GM12878 (cell line): ENCODE results near the gene RNF130. TPM values are rescaled to one million over a fixed set of nuclear protein-coding genes. Genes with fewer than 3 reads are reported as not detected.

Experiments used
- ETV6 ChIP-seq, 2 experiments: fragments of 450-650 bp in 1 of 2; IDR thresholded peaks in 1 of 2; conservative IDR thresholded peaks in 1 of 2; 2 replicates each; pipeline ENCODE4 v1.6.1; 2014; ENCODE audit warnings: antibody characterized with exemption in 1 of 2, borderline replicate concordance in 1 of 2, low read depth in 1 of 2, mild to moderate bottlenecking in 1 of 2, moderate library complexity in 1 of 2
- IKZF2 ChIP-seq, 2 experiments: fragments of 450-650 bp; IDR thresholded peaks; 2 replicates each; pipeline ENCODE4 v1.6.1; 2017; ENCODE audit warnings: mild to moderate bottlenecking in 2 of 2, moderate library complexity in 2 of 2
- RFX5 ChIP-seq: IDR thresholded peaks from 2 replicates; pipeline ENCODE4 v1.6.1; 2011; ENCODE audit warnings: low read depth, low read length, improper control_type of control experiment
- SIN3A ChIP-seq: IDR thresholded peaks from 2 replicates; pipeline ENCODE4 v1.6.1; 2012; ENCODE audit warnings: low read depth, low read length, improper control_type of control experiment
- SUPT20H ChIP-seq: IDR thresholded peaks from 2 replicates; pipeline ENCODE4 v1.6.1; 2011; ENCODE audit warnings: low read depth, mild to moderate bottlenecking, low read length, moderate library complexity, borderline replicate concordance; ENCODE audit not compliant: control insufficient read depth
- ZSCAN29 ChIP-seq: fragments of 450-650 bp; IDR thresholded peaks from 2 replicates; pipeline ENCODE4 v1.6.1; 2017; ENCODE audit warnings: mild to moderate bottlenecking, moderate library complexity
- polyA plus RNA-seq, 11 experiments: library from polyadenylated mRNA; depleted of rRNA in 4 of 11; unstranded in 6 of 11; stranded (reverse) in 5 of 11; fragments of >200 nt; fragmentation: Nextera tagmentation in 4 of 11; fragmentation: Illumina TruSeq in 1 of 11; extraction: Ambion mirVana in 4 of 11; extraction: Trizol in 1 of 11; gene quantifications; 1 replicate in 1 of 11; 2 replicates in 10 of 11; pipeline versions ENCODE4 v1.2.1 to v1.2.3, GENCODE V29; 2011 to 2016; ENCODE audit warnings: inconsistent platforms in 2 of 11, missing spikeins in 2 of 11, low read depth in 1 of 11
- total RNA-seq, 4 experiments: library from RNA; depleted of rRNA in 3 of 4; stranded (reverse); fragments of >200 nt in 3 of 4; fragmentation: Illumina TruSeq in 1 of 4; extraction: Trizol in 1 of 4; gene quantifications; 2 replicates each; pipeline versions ENCODE4 v1.2.1 to v1.2.3, GENCODE V29; 2013 to 2021
- TF ChIP-seq, protein P1 (sequence below): fragments of 150-350 bp; IDR thresholded peaks from 2 replicates; pipeline ENCODE4 v1.6.1; 2014; ENCODE audit warnings: mild to moderate bottlenecking, low read depth, low read length
- TF ChIP-seq, protein P2 (sequence below): IDR thresholded peaks from 2 replicates; pipeline ENCODE4 v1.6.1; 2011; ENCODE audit warnings: borderline replicate concordance, low read depth, mild to moderate bottlenecking, moderate library complexity, low read length; ENCODE audit not compliant: insufficient read depth, poor library complexity, severe bottlenecking
- TF ChIP-seq, protein P3 (sequence below): IDR thresholded peaks from 2 replicates; pipeline ENCODE4 v1.6.1; 2011; ENCODE audit warnings: borderline replicate concordance, low read depth, mild to moderate bottlenecking, moderate library complexity, mixed read lengths, low read length; ENCODE audit not compliant: insufficient read depth; ENCODE audit errors: extremely low read length
- TF ChIP-seq, protein P4 (sequence below): fragments of 450-650 bp; IDR thresholded peaks from 2 replicates; pipeline ENCODE4 v1.6.1; 2016; ENCODE audit warnings: mild to moderate bottlenecking, moderate library complexity, borderline replicate concordance
- TF ChIP-seq, protein P5 (sequence below): IDR thresholded peaks from 2 replicates; pipeline ENCODE4 v1.6.1; 2012; ENCODE audit warnings: low read depth, low read length, improper control_type of control experiment
- TF ChIP-seq, protein P6 (sequence below), 3 experiments: IDR thresholded peaks in 2 of 3; conservative IDR thresholded peaks in 1 of 3; 2 replicates each; pipeline ENCODE4 v1.5.1; 2011; ENCODE audit warnings: low read depth in 3 of 3, low read length in 3 of 3, mild to moderate bottlenecking in 3 of 3, control low read depth in 2 of 3, moderate library complexity in 2 of 3, inconsistent platforms in 1 of 3, mixed read lengths in 1 of 3; ENCODE audit not compliant: control insufficient read depth in 2 of 3, insufficient read depth in 1 of 3; ENCODE audit errors: extremely low read depth in 1 of 3

RNF130 gene
- total and polyA plus RNA-seq, 10 of the 15 experiments (the other 5 are each of a cell fraction or from before 2014, with no cell fraction given), result 0.04 to 0.36 (median 0.11) TPM; not detected in 1

DNA sequence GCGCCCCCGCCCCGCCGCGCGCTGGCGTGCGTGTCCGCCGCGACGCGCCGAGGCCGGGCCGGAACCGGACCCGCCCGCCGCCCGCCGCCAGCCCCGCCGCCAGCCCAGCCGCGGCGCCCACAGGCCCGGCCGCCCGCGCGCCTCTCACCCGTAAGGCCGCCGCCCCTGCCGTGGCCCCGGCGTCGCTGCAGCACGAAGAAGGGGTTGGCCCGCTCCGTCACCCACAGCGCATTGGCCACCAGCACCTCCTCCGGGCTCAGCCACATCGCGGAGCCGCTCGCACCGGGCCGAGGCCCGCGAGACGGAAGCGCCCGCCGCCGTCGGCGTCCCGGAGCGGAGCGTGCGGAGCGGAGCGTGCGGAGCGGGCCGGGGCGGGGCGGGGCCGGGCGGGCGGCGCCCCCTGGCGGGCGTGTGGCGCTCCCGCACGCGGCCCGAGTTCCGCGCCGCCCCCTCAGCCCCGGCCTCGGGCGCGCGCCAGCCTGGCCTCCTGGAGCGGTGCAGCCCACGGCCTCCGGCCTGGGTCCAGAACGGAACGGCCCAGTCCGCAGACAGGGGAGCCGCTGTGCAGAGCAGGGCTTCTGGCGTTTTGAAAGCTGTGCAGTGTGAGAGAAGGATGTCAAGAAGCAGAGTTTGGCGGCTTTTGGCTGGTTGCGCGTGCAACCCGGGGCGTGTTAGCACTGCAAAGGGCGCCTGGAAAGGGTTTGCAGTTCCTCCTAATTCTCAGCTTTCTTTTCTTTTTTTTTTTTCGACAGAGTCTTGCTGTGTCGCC, 163.8 kb downstream of the RNF130 start, which contains the start of gene TBC1D9B (continued):
- TF ChIP-seq, protein P1, sequence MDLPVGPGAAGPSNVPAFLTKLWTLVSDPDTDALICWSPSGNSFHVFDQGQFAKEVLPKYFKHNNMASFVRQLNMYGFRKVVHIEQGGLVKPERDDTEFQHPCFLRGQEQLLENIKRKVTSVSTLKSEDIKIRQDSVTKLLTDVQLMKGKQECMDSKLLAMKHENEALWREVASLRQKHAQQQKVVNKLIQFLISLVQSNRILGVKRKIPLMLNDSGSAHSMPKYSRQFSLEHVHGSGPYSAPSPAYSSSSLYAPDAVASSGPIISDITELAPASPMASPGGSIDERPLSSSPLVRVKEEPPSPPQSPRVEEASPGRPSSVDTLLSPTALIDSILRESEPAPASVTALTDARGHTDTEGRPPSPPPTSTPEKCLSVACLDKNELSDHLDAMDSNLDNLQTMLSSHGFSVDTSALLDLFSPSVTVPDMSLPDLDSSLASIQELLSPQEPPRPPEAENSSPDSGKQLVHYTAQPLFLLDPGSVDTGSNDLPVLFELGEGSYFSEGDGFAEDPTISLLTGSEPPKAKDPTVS, result no peak
- TF ChIP-seq, protein P2, sequence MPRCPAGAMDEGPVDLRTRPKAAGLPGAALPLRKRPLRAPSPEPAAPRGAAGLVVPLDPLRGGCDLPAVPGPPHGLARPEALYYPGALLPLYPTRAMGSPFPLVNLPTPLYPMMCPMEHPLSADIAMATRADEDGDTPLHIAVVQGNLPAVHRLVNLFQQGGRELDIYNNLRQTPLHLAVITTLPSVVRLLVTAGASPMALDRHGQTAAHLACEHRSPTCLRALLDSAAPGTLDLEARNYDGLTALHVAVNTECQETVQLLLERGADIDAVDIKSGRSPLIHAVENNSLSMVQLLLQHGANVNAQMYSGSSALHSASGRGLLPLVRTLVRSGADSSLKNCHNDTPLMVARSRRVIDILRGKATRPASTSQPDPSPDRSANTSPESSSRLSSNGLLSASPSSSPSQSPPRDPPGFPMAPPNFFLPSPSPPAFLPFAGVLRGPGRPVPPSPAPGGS, result no peak
- TF ChIP-seq, protein P3, sequence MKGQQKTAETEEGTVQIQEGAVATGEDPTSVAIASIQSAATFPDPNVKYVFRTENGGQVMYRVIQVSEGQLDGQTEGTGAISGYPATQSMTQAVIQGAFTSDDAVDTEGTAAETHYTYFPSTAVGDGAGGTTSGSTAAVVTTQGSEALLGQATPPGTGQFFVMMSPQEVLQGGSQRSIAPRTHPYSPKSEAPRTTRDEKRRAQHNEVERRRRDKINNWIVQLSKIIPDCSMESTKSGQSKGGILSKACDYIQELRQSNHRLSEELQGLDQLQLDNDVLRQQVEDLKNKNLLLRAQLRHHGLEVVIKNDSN, result no peak
- no peak for TF ChIP-seq ETV6 (conservative IDR thresholded peaks at IDR 0.05 in 1 of 2, IDR thresholded peaks at IDR 0.05 in 1 of 2; ENCODE audit: borderline replicate concordance in 1 of 2, low read depth in 1 of 2)
- TF ChIP-seq, protein P4, sequence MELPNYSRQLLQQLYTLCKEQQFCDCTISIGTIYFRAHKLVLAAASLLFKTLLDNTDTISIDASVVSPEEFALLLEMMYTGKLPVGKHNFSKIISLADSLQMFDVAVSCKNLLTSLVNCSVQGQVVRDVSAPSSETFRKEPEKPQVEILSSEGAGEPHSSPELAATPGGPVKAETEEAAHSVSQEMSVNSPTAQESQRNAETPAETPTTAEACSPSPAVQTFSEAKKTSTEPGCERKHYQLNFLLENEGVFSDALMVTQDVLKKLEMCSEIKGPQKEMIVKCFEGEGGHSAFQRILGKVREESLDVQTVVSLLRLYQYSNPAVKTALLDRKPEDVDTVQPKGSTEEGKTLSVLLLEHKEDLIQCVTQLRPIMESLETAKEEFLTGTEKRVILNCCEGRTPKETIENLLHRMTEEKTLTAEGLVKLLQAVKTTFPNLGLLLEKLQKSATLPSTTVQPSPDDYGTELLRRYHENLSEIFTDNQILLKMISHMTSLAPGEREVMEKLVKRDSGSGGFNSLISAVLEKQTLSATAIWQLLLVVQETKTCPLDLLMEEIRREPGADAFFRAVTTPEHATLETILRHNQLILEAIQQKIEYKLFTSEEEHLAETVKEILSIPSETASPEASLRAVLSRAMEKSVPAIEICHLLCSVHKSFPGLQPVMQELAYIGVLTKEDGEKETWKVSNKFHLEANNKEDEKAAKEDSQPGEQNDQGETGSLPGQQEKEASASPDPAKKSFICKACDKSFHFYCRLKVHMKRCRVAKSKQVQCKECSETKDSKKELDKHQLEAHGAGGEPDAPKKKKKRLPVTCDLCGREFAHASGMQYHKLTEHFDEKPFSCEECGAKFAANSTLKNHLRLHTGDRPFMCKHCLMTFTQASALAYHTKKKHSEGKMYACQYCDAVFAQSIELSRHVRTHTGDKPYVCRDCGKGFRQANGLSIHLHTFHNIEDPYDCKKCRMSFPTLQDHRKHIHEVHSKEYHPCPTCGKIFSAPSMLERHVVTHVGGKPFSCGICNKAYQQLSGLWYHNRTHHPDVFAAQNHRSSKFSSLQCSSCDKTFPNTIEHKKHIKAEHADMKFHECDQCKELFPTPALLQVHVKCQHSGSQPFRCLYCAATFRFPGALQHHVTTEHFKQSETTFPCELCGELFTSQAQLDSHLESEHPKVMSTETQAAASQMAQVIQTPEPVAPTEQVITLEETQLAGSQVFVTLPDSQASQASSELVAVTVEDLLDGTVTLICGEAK, result no peak
- no peak; the same call in 1 of the 2 replicates for TF ChIP-seq ZSCAN29
- TF ChIP-seq SUPT20H, result no peak
- TF ChIP-seq SIN3A, result peak; percentile 73
- TF ChIP-seq, protein P5, sequence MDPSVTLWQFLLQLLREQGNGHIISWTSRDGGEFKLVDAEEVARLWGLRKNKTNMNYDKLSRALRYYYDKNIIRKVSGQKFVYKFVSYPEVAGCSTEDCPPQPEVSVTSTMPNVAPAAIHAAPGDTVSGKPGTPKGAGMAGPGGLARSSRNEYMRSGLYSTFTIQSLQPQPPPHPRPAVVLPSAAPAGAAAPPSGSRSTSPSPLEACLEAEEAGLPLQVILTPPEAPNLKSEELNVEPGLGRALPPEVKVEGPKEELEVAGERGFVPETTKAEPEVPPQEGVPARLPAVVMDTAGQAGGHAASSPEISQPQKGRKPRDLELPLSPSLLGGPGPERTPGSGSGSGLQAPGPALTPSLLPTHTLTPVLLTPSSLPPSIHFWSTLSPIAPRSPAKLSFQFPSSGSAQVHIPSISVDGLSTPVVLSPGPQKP, result 0 out of 2 replicates have a peak, but pooled peaks have one; percentile 50
- TF ChIP-seq RFX5, result no peak
- TF ChIP-seq, protein P6, sequence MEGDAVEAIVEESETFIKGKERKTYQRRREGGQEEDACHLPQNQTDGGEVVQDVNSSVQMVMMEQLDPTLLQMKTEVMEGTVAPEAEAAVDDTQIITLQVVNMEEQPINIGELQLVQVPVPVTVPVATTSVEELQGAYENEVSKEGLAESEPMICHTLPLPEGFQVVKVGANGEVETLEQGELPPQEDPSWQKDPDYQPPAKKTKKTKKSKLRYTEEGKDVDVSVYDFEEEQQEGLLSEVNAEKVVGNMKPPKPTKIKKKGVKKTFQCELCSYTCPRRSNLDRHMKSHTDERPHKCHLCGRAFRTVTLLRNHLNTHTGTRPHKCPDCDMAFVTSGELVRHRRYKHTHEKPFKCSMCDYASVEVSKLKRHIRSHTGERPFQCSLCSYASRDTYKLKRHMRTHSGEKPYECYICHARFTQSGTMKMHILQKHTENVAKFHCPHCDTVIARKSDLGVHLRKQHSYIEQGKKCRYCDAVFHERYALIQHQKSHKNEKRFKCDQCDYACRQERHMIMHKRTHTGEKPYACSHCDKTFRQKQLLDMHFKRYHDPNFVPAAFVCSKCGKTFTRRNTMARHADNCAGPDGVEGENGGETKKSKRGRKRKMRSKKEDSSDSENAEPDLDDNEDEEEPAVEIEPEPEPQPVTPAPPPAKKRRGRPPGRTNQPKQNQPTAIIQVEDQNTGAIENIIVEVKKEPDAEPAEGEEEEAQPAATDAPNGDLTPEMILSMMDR (IDR thresholded peaks at IDR 0.05 in 2 of 3, conservative IDR thresholded peaks at IDR 0.05 in 1 of 3; ENCODE audit: control insufficient read depth in 2 of 3, extremely low read depth in 1 of 3, insufficient read depth in 1 of 3, low read depth in 3 of 3, low read length in 3 of 3), result peak in 2 of 3 experiments; percentile 27 to 47; a peak in 2 of 6 replicates
- TF ChIP-seq IKZF2 (IDR thresholded peaks at IDR 0.05), result no peak
